HepG2 (cell line): ENCODE measurements around the gene ZIM2. TPM values are rescaled to one million over a fixed set of nuclear protein-coding genes. Genes with fewer than 3 reads are reported as not detected.
A peak's percentile ranks its signal among the peaks of the same experiment; 100 is the strongest.

ENCODE experiments used
- MAFG ChIP-seq: sonication (generic); formaldehyde crosslinking; IDR thresholded peaks from 2 replicates; pipeline ENCODE4 v1.5.1; 2020; ENCODE audit warnings: mild to moderate bottlenecking, missing genetic modification reagents
- MTF2 ChIP-seq: sonication (generic); formaldehyde crosslinking; IDR thresholded peaks from 2 replicates; pipeline ENCODE4 v1.5.0; 2020; ENCODE audit warnings: missing genetic modification reagents, borderline replicate concordance
- PAX8 ChIP-seq: sonication (generic); formaldehyde crosslinking; IDR thresholded peaks from 2 replicates; pipeline ENCODE4 v1.8.0; 2022; ENCODE audit warnings: mild to moderate bottlenecking, missing genetic modification reagents, borderline replicate concordance
- PHF5A ChIP-seq: IDR thresholded peaks from one replicate; pipeline ENCODE4 v1.6.1; 2018; ENCODE audit warnings: low read depth, missing genetic modification reagents; ENCODE audit not compliant: unreplicated experiment
- POLR2G ChIP-seq: fragments of 200-400 bp; formaldehyde crosslinking; IDR thresholded peaks from 2 replicates; pipeline ENCODE4 v1.6.1; 2018; ENCODE audit warnings: mild to moderate bottlenecking, low read depth, low read length, moderate library complexity
- RAD21 ChIP-seq: fragments of 450-650 bp; formaldehyde crosslinking; IDR thresholded peaks from 2 replicates; pipeline ENCODE4 v1.5.0; 2020; ENCODE audit warnings: mild to moderate bottlenecking
- RARA ChIP-seq: IDR thresholded peaks from 2 replicates; pipeline ENCODE4 v1.6.1; 2016; ENCODE audit warnings: missing genetic modification reagents, missing compliant biosample characterization
- RFX3 ChIP-seq: IDR thresholded peaks from 2 replicates; pipeline ENCODE4 v1.6.1; 2016; ENCODE audit warnings: missing biosample characterization, missing genetic modification reagents
- STAT5B ChIP-seq: sonication (generic); formaldehyde crosslinking; IDR thresholded peaks from 2 replicates; pipeline ENCODE4 v1.4.0; 2020; ENCODE audit warnings: missing genetic modification reagents
- TCF12 ChIP-seq, 2 experiments: fragments of 450-650 bp in 1 of 2; sonication (generic) in 1 of 2; formaldehyde crosslinking in 1 of 2; IDR thresholded peaks; 2 replicates each; pipeline versions ENCODE4 v1.6.1 to v1.8.0; 2017 to 2022; ENCODE audit warnings: antibody characterized with exemption in 1 of 2, mild to moderate bottlenecking in 1 of 2, missing genetic modification reagents in 1 of 2, moderate library complexity in 1 of 2
- THAP8 ChIP-seq: sonication (generic); formaldehyde crosslinking; IDR thresholded peaks from 2 replicates; pipeline ENCODE4 v1.5.1; 2020; ENCODE audit warnings: missing genetic modification reagents, mild to moderate bottlenecking, borderline replicate concordance
- ZFP1 ChIP-seq: IDR thresholded peaks from 2 replicates; pipeline ENCODE4 v1.6.1; 2016
- ZKSCAN8 ChIP-seq: IDR thresholded peaks from 2 replicates; pipeline ENCODE4 v1.6.1; 2016; ENCODE audit warnings: borderline replicate concordance, missing genetic modification reagents, missing compliant biosample characterization
- ZNF414 ChIP-seq: sonication (generic); formaldehyde crosslinking; IDR thresholded peaks from 2 replicates; pipeline ENCODE4 v1.5.0; 2020; ENCODE audit warnings: missing genetic modification reagents
- ZNF451 ChIP-seq: sonication (generic); formaldehyde crosslinking; IDR thresholded peaks from 2 replicates; pipeline ENCODE4 v1.5.0; 2020; ENCODE audit warnings: mild to moderate bottlenecking, missing genetic modification reagents
- ZNF510 ChIP-seq: sonication (generic); formaldehyde crosslinking; IDR thresholded peaks from 2 replicates; pipeline ENCODE4 v1.4.0; 2020; ENCODE audit warnings: low read depth, mild to moderate bottlenecking, missing genetic modification reagents
- ZNF512B ChIP-seq: sonication (generic); formaldehyde crosslinking; IDR thresholded peaks from 2 replicates; pipeline ENCODE4 v1.5.1; 2020; ENCODE audit warnings: missing genetic modification reagents, mild to moderate bottlenecking, borderline replicate concordance
- ZNF577 ChIP-seq: sonication (generic); formaldehyde crosslinking; IDR thresholded peaks from 2 replicates; pipeline ENCODE4 v1.4.0; 2020; ENCODE audit warnings: mild to moderate bottlenecking, low read depth, missing genetic modification reagents, borderline replicate concordance
- polyA plus RNA-seq, 8 experiments: library from polyadenylated mRNA; depleted of rRNA in 3 of 8; stranded (reverse) in 7 of 8; unstranded in 1 of 8; fragments of >200 nt; fragmentation: Illumina TruSeq in 4 of 8; extraction: Trizol in 4 of 8; gene quantifications; 2 replicates each; pipeline versions ENCODE4 v1.2.1 to v1.2.3, GENCODE V29; 2011 to 2016; ENCODE audit warnings: low read depth in 4 of 8, missing spikeins in 1 of 8, mixed read lengths in 1 of 8; ENCODE audit not compliant: insufficient read depth in 1 of 8
- total RNA-seq, 5 experiments: library from RNA; depleted of rRNA; stranded (reverse); fragments of >200 nt; fragmentation: Illumina TruSeq; extraction: Trizol; gene quantifications; 2 replicates each; pipeline ENCODE4 v1.2.3, GENCODE V29; 2016; ENCODE audit warnings: low read depth in 1 of 5
- TF ChIP-seq, protein P1 (sequence below), 2 experiments: sonication (generic) in 1 of 2; formaldehyde crosslinking in 1 of 2; IDR thresholded peaks; 2 replicates each; pipeline versions ENCODE4 v1.4.0 to v1.6.1; 2016 to 2020; ENCODE audit warnings: borderline replicate concordance in 1 of 2, low read depth in 1 of 2, mild to moderate bottlenecking in 1 of 2, missing genetic modification reagents in 1 of 2

The ZIM2 gene
- total and polyA plus RNA-seq, 2 of the 13 experiments (the other 11 are each of a cell fraction or from before 2014, with no cell fraction given) = 7.2 to 10.3 TPM

DNA sequence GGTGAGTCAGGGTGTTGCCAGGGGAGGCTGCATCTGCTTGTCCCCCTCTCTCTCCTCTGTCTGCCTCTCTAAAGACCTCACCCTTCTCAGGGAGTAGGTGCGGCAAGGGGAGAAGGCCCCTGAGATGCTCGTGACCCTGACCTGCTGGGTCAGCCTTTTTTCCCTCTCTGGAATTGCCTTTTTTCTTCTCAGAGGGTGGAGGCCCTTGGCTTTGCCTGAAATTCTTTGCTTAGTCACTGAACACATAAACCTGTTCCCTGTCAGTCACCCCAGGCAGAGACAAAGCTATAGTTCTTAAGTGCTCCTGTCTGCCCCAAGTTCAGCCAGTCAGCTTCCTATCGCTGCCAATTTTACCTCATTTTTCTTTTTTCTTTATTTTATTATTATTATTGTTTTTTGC, 35.2 kb upstream of the ZIM2 start (continued):
- TF ChIP-seq THAP8 (CRISPR knock-in tag) (no peak), ZNF510 (no peak), ZFP1 (CRISPR knock-in tag) (no peak), MTF2 (CRISPR knock-in tag) (no peak), TCF12 (IDR thresholded peaks at IDR 0.05) (no peak), TCF12 (CRISPR knock-in tag; IDR thresholded peaks at IDR 0.05) (no peak), POLR2G (no peak), ZNF451 (CRISPR knock-in tag) (no peak), RAD21 (CRISPR knock-in tag) (no peak), ZNF414 (no peak), MAFG (CRISPR knock-in tag) (no peak), PHF5A (no peak), PAX8 (CRISPR knock-in tag) (no peak), RFX3 (CRISPR knock-in tag) (no peak), STAT5B (CRISPR knock-in tag) (no peak), RARA (CRISPR knock-in tag) (peak; percentile 39; the same call in 1 of the 2 replicates), ZNF512B (CRISPR knock-in tag) (no peak), ZNF577 (CRISPR knock-in tag) (no peak), ZKSCAN8 (CRISPR knock-in tag) (no peak)
- TF ChIP-seq, protein P1, sequence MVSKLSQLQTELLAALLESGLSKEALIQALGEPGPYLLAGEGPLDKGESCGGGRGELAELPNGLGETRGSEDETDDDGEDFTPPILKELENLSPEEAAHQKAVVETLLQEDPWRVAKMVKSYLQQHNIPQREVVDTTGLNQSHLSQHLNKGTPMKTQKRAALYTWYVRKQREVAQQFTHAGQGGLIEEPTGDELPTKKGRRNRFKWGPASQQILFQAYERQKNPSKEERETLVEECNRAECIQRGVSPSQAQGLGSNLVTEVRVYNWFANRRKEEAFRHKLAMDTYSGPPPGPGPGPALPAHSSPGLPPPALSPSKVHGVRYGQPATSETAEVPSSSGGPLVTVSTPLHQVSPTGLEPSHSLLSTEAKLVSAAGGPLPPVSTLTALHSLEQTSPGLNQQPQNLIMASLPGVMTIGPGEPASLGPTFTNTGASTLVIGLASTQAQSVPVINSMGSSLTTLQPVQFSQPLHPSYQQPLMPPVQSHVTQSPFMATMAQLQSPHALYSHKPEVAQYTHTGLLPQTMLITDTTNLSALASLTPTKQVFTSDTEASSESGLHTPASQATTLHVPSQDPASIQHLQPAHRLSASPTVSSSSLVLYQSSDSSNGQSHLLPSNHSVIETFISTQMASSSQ (IDR thresholded peaks at IDR 0.05; ENCODE audit: low read depth) = no peak
- TF ChIP-seq, protein P1 (CRISPR knock-in tag; IDR thresholded peaks at IDR 0.05; ENCODE audit: borderline replicate concordance) = no peak
